ENCODE data around the gene EFTUD2. TPM values are rescaled to one million over a fixed set of nuclear protein-coding genes. Genes with fewer than 3 reads are reported as not detected.
A peak's percentile ranks its signal among the peaks of the same experiment; 100 is the strongest.

The EFTUD2 gene
- total and polyA plus RNA-seq, 2 of the 13 experiments (the other 11 are each of a cell fraction or from before 2014, with no cell fraction given) = 111 to 137 TPM

GRCh38 chr17:44899074-44899782 lies at the start of gene EFTUD2 (continued):
- TF ChIP-seq ZNF362 (CRISPR knock-in tag; IDR thresholded peaks at IDR 0.05; ENCODE audit: borderline replicate concordance) = peak; percentile 69; the same call in 1 of the 2 replicates
- TF ChIP-seq DNMT3B (CRISPR knock-in tag; conservative IDR thresholded peaks at IDR 0.05) = no peak
- TF ChIP-seq ZNF572 (CRISPR knock-in tag; IDR thresholded peaks at IDR 0.05) = peak; percentile 100
- peak; percentile 97; the same call in 1 of the 2 replicates for TF ChIP-seq TRAFD1 (CRISPR knock-in tag; IDR thresholded peaks at IDR 0.05; ENCODE audit: borderline replicate concordance)
- peak; percentile 97; the same call in 1 of the 2 replicates for TF ChIP-seq ZNF383 (CRISPR knock-in tag; IDR thresholded peaks at IDR 0.05; ENCODE audit: borderline replicate concordance)
- TF ChIP-seq ZFP41 (CRISPR knock-in tag; IDR thresholded peaks at IDR 0.05; ENCODE audit: borderline replicate concordance) = peak; percentile 65; the same call in 1 of the 2 replicates
- TF ChIP-seq ZNF512 (CRISPR knock-in tag; IDR thresholded peaks at IDR 0.05) = 0 out of 2 replicates have a peak, but pooled peaks have one; percentile 44
- no peak for TF ChIP-seq TRIM22 (IDR thresholded peaks at IDR 0.05)
- TF ChIP-seq MXI1 (IDR thresholded peaks at IDR 0.05; ENCODE audit: borderline replicate concordance, low read depth, low read length) = peak; percentile 94
- no peak for TF ChIP-seq ZNF282 (IDR thresholded peaks at IDR 0.05; ENCODE audit: partially characterized antibody)
- peak; percentile 87; the same call in 1 of the 2 replicates for TF ChIP-seq ZNF546 (CRISPR knock-in tag; conservative IDR thresholded peaks at IDR 0.05)
- peak; percentile 58; the same call in 1 of the 2 replicates for TF ChIP-seq SNAPC5 (CRISPR knock-in tag; IDR thresholded peaks at IDR 0.05; ENCODE audit: borderline replicate concordance)
- peak; percentile 11; the same call in 1 of the 2 replicates for TF ChIP-seq ZNF615 (CRISPR knock-in tag; IDR thresholded peaks at IDR 0.05; ENCODE audit: borderline replicate concordance)
- peak; percentile 64 for TF ChIP-seq BCL6 (CRISPR knock-in tag; IDR thresholded peaks at IDR 0.05)
- TF ChIP-seq ISL2 (CRISPR knock-in tag; IDR thresholded peaks at IDR 0.05) = peak; percentile 80
- peak; percentile 81; the same call in 1 of the 2 replicates for TF ChIP-seq MYNN (CRISPR knock-in tag; IDR thresholded peaks at IDR 0.05; ENCODE audit: low read depth)
- no peak; the same call in 1 of the 2 replicates for TF ChIP-seq ZNF7 (CRISPR knock-in tag; IDR thresholded peaks at IDR 0.05)
- TF ChIP-seq MLX (CRISPR knock-in tag; IDR thresholded peaks at IDR 0.05) = peak; percentile 59; the same call in 1 of the 2 replicates
- TF ChIP-seq ATF7-NPFF (CRISPR knock-in tag; IDR thresholded peaks at IDR 0.05; ENCODE audit: low read depth) = no peak; the same call in 1 of the 2 replicates
- peak; percentile 91; the same call in 1 of the 2 replicates for TF ChIP-seq ZNF607 (CRISPR knock-in tag; IDR thresholded peaks at IDR 0.05; ENCODE audit: borderline replicate concordance)
- TF ChIP-seq ZC3H13 (CRISPR knock-in tag; IDR thresholded peaks at IDR 0.05) = peak; percentile 97
- no peak for TF ChIP-seq ATM (IDR thresholded peaks at IDR 0.05; ENCODE audit: borderline replicate concordance)
- TF ChIP-seq ZNF446 (CRISPR knock-in tag; IDR thresholded peaks at IDR 0.05) = 0 out of 2 replicates have a peak, but pooled peaks have one; percentile 46
